Liver (tissue), 9 donors: ENCODE data around the gene OR10H5. TPM values are rescaled to one million over a fixed set of nuclear protein-coding genes. Genes with fewer than 3 reads are reported as not detected.
A peak's percentile ranks its signal among the peaks of the same experiment; 100 is the strongest.

Source experiments
- DNase-seq: peaks from one replicate; pipeline ENCODE4 v3.0.0-alpha.2; 2017; ENCODE audit warnings: low spot score
- H3K27ac ChIP-seq, 2 donors: one replicate each; pipeline ENCODE4 v1.7.0; 2013; ENCODE audit warnings: inconsistent platforms in 2 of 2, low read length in 2 of 2, control low read depth in 1 of 2, low read depth in 1 of 2, mild to moderate bottlenecking in 1 of 2
- H3K27me3 ChIP-seq, 4 donors: one replicate each; pipeline versions ENCODE4 v1.6.1 to v1.7.0; 2013; ENCODE audit warnings: low read length in 3 of 4, inconsistent platforms in 1 of 4, mild to moderate bottlenecking in 1 of 4, moderate library complexity in 1 of 4; ENCODE audit not compliant: control insufficient read depth in 4 of 4, insufficient read depth in 4 of 4
- H3K36me3 ChIP-seq, 4 donors: one replicate each; pipeline versions ENCODE4 v1.6.1 to v1.7.0; 2013; ENCODE audit warnings: low read length in 3 of 4, mild to moderate bottlenecking in 3 of 4, low read depth in 1 of 4, moderate library complexity in 1 of 4; ENCODE audit not compliant: control insufficient read depth in 4 of 4, insufficient read depth in 3 of 4
- H3K4me1 ChIP-seq, 4 donors: one replicate each; pipeline versions ENCODE4 v1.6.1 to v1.7.0; 2013; ENCODE audit warnings: low read length in 3 of 4, mild to moderate bottlenecking in 3 of 4, moderate library complexity in 1 of 4; ENCODE audit not compliant: control insufficient read depth in 4 of 4, insufficient read depth in 4 of 4
- H3K4me3 ChIP-seq, 3 donors: one replicate each; pipeline versions ENCODE4 v1.6.1 to v1.7.0; 2013; ENCODE audit warnings: low read length in 3 of 3, control low read depth in 1 of 3, low read depth in 1 of 3, mild to moderate bottlenecking in 1 of 3
- H3K9ac ChIP-seq, 2 donors: one replicate each; pipeline ENCODE4 v1.7.0; 2013; ENCODE audit warnings: low read length in 2 of 2, mild to moderate bottlenecking in 2 of 2, moderate library complexity in 2 of 2, control low read depth in 1 of 2, low read depth in 1 of 2
- H3K9me3 ChIP-seq, 4 donors: one replicate each; pipeline versions ENCODE4 v1.6.1 to v1.7.0; 2013; ENCODE audit warnings: low read length in 3 of 4; ENCODE audit not compliant: control insufficient read depth in 4 of 4
- ATF3 ChIP-seq: IDR thresholded peaks from 2 replicates; pipeline ENCODE4 v1.6.1; 2016; ENCODE audit warnings: antibody characterized with exemption
- CTCF ChIP-seq: fragments of 150-350 bp; IDR thresholded peaks from 2 replicates; pipeline ENCODE4 v1.5.1; 2017; ENCODE audit warnings: improper control_type of control experiment, low read depth, low read length; ENCODE audit not compliant: missing input control
- EGR1 ChIP-seq, 2 donors: IDR thresholded peaks; 2 replicates each; pipeline ENCODE4 v1.6.1; 2016 to 2018; ENCODE audit warnings: antibody characterized with exemption in 2 of 2, low read depth in 2 of 2
- FOXA1 ChIP-seq: IDR thresholded peaks from 2 replicates; pipeline ENCODE4 v1.6.1; 2016; ENCODE audit warnings: antibody characterized with exemption
- GABPA ChIP-seq, 2 donors: IDR thresholded peaks in 1 of 2; conservative IDR thresholded peaks in 1 of 2; 2 replicates each; pipeline ENCODE4 v1.6.1; 2016; ENCODE audit warnings: antibody characterized with exemption in 2 of 2, mild to moderate bottlenecking in 1 of 2, moderate library complexity in 1 of 2
- HNF4A ChIP-seq, 2 donors: conservative IDR thresholded peaks; 2 replicates each; pipeline ENCODE4 v1.6.1; 2016; ENCODE audit warnings: antibody characterized with exemption in 2 of 2, mild to moderate bottlenecking in 2 of 2
- HNF4G ChIP-seq: IDR thresholded peaks from 2 replicates; pipeline ENCODE4 v1.6.1; 2016; ENCODE audit warnings: antibody characterized with exemption
- JUND ChIP-seq, 2 donors: IDR thresholded peaks; 2 replicates each; pipeline ENCODE4 v1.6.1; 2016; ENCODE audit warnings: antibody characterized with exemption in 2 of 2
- RAD21 ChIP-seq, 2 donors: IDR thresholded peaks; 2 replicates each; pipeline ENCODE4 v1.6.1; 2016; ENCODE audit warnings: antibody characterized with exemption in 2 of 2, mild to moderate bottlenecking in 2 of 2
- RXRA ChIP-seq, 2 donors: IDR thresholded peaks; 2 replicates each; pipeline ENCODE4 v1.6.1; 2017 to 2018; ENCODE audit warnings: antibody characterized with exemption in 2 of 2, mild to moderate bottlenecking in 1 of 2
- SP1 ChIP-seq: IDR thresholded peaks from 2 replicates; pipeline ENCODE4 v1.6.1; 2018; ENCODE audit warnings: antibody characterized with exemption, mild to moderate bottlenecking
- TAF1 ChIP-seq: conservative IDR thresholded peaks from 2 replicates; pipeline ENCODE4 v1.6.1; 2016; ENCODE audit warnings: antibody characterized with exemption, mild to moderate bottlenecking
- YY1 ChIP-seq: IDR thresholded peaks from 2 replicates; pipeline ENCODE4 v1.6.1; 2016; ENCODE audit warnings: antibody characterized with exemption, mild to moderate bottlenecking
- ZBTB33 ChIP-seq: IDR thresholded peaks from 2 replicates; pipeline ENCODE4 v1.6.1; 2016; ENCODE audit warnings: antibody characterized with exemption
- WGBS: extraction: QIAGEN DNeasy Blood & Tissue Kit; methylation state at CpG from one replicate; pipeline ENCODE4 v1.1.7; 2013; 5-methylcytosine and 5-hydroxymethylcytosine counted together
- polyA plus RNA-seq, 2 donors: library from polyadenylated mRNA; stranded (reverse) in 1 of 2; unstranded in 1 of 2; fragments of 200-250 nt in 1 of 2; fragments of >200 nt in 1 of 2; fragmentation: Nextera tagmentation in 1 of 2; extraction: Ambion mirVana in 1 of 2; gene quantifications; one replicate each; pipeline versions ENCODE4 v1.2.1 to v1.2.3, GENCODE V29; 2013 to 2015
- total RNA-seq, 2 donors: library from RNA; depleted of rRNA; stranded (reverse); fragments of >200 nt; gene quantifications; one replicate each; pipeline ENCODE4 v1.2.3, GENCODE V29; 2014
- TF ChIP-seq, protein P1 (sequence below): IDR thresholded peaks from 2 replicates; pipeline ENCODE4 v1.6.1; 2016; ENCODE audit warnings: antibody characterized with exemption, mild to moderate bottlenecking
- donor health status: healthy.
- donor health status: healthy.
- donor health status: healthy.
- donor health status: healthy.
- donor health status: healthy.

The OR10H5 gene
- total and polyA plus RNA-seq, 4 donors: not detected

- no peak for DNase-seq
- WGBS: 76% methylated on average over 4 of the region's 4 CpGs
- TF ChIP-seq EGR1 (IDR thresholded peaks at IDR 0.05; ENCODE audit: low read depth in 2 of 2) (no peak), HNF4G (no peak), CTCF (no peak), JUND (IDR thresholded peaks at IDR 0.05) (no peak), HNF4A (conservative IDR thresholded peaks at IDR 0.05) (no peak), RXRA (IDR thresholded peaks at IDR 0.05) (no peak)
- TF ChIP-seq, protein P1, sequence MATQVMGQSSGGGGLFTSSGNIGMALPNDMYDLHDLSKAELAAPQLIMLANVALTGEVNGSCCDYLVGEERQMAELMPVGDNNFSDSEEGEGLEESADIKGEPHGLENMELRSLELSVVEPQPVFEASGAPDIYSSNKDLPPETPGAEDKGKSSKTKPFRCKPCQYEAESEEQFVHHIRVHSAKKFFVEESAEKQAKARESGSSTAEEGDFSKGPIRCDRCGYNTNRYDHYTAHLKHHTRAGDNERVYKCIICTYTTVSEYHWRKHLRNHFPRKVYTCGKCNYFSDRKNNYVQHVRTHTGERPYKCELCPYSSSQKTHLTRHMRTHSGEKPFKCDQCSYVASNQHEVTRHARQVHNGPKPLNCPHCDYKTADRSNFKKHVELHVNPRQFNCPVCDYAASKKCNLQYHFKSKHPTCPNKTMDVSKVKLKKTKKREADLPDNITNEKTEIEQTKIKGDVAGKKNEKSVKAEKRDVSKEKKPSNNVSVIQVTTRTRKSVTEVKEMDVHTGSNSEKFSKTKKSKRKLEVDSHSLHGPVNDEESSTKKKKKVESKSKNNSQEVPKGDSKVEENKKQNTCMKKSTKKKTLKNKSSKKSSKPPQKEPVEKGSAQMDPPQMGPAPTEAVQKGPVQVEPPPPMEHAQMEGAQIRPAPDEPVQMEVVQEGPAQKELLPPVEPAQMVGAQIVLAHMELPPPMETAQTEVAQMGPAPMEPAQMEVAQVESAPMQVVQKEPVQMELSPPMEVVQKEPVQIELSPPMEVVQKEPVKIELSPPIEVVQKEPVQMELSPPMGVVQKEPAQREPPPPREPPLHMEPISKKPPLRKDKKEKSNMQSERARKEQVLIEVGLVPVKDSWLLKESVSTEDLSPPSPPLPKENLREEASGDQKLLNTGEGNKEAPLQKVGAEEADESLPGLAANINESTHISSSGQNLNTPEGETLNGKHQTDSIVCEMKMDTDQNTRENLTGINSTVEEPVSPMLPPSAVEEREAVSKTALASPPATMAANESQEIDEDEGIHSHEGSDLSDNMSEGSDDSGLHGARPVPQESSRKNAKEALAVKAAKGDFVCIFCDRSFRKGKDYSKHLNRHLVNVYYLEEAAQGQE: no peak
- Histone ChIP-seq H3K27ac (no peak overlapping the region), H3K9me3 (no peaks in the 10 kb centered on the region), H3K4me1 (no peaks in the 10 kb centered on the region), H3K9ac (no peak overlapping the region), H3K27me3 (peaks cover 0 to 9% (median 0%) of the 10 kb centered on the region in 4 donors), H3K4me3 (no peak overlapping the region), H3K36me3 (no peaks in the 10 kb centered on the region)
Observed at GRCh38 chr19:15811476-15811875, 24.0 kb downstream of the OR10H5 start.

- WGBS: 12% methylated on average over 6 of the region's 6 CpGs
- DNase-seq: no peak
- Histone ChIP-seq H3K27ac (no peak overlapping the region), H3K27me3 (peaks cover 0 to 9% (median 0%) of the 10 kb centered on the region in 4 donors), H3K9ac (no peak overlapping the region), H3K4me3 (no peak overlapping the region), H3K4me1 (no peaks in the 10 kb centered on the region), H3K9me3 (no peaks in the 10 kb centered on the region), H3K36me3 (no peaks in the 10 kb centered on the region)
- no peak for TF ChIP-seq ATF3
- TF ChIP-seq, protein P1: no peak
- TF ChIP-seq HNF4G: no peak
- TF ChIP-seq RAD21 (IDR thresholded peaks at IDR 0.05): peak in 1 of 2 donors; percentile 89
- TF ChIP-seq SP1: no peak
- TF ChIP-seq TAF1: no peak
- TF ChIP-seq EGR1 (IDR thresholded peaks at IDR 0.05; ENCODE audit: low read depth in 2 of 2): no peak
- TF ChIP-seq HNF4A (conservative IDR thresholded peaks at IDR 0.05): no peak
- TF ChIP-seq YY1: no peak
- TF ChIP-seq ZBTB33: no peak
- TF ChIP-seq FOXA1: no peak
- TF ChIP-seq JUND (IDR thresholded peaks at IDR 0.05): no peak
- TF ChIP-seq GABPA (IDR thresholded peaks at IDR 0.05 in 1 of 2, conservative IDR thresholded peaks at IDR 0.05 in 1 of 2): no peak
- peak; percentile 47 for TF ChIP-seq CTCF
Observed at GRCh38 chr19:15812060-15812722, 24.7 kb downstream of the OR10H5 start.
